Esophagus muscularis mucosa (tissue), 4 donors: ENCODE data around the gene SRMS.

Source experiments
- CTCF ChIP-seq, 3 experiments: fragments of 200-600 bp in 2 of 3; fragments of 450-650 bp in 1 of 3; sonication (generic) in 2 of 3; IDR thresholded peaks; one replicate each; pipeline ENCODE4 v1.5.1; 2017 to 2019; ENCODE audit warnings: antibody characterized with exemption in 3 of 3, mild to moderate bottlenecking in 2 of 3, moderate library complexity in 1 of 3
- EP300 ChIP-seq: sonication (generic); formaldehyde crosslinking; IDR thresholded peaks from one replicate; pipeline ENCODE4 v1.6.1; 2017; ENCODE audit warnings: antibody characterized with exemption
- POLR2A ChIP-seq: fragments of 450-650 bp; IDR thresholded peaks from one replicate; pipeline ENCODE4 v1.6.1; 2017; ENCODE audit warnings: antibody characterized with exemption, moderate library complexity, mild to moderate bottlenecking, low read depth
- POLR2AphosphoS5 ChIP-seq, 2 donors: sonication (generic); formaldehyde crosslinking; IDR thresholded peaks; one replicate each; pipeline ENCODE4 v1.6.1; 2017; ENCODE audit warnings: antibody characterized with exemption in 2 of 2

DNA sequence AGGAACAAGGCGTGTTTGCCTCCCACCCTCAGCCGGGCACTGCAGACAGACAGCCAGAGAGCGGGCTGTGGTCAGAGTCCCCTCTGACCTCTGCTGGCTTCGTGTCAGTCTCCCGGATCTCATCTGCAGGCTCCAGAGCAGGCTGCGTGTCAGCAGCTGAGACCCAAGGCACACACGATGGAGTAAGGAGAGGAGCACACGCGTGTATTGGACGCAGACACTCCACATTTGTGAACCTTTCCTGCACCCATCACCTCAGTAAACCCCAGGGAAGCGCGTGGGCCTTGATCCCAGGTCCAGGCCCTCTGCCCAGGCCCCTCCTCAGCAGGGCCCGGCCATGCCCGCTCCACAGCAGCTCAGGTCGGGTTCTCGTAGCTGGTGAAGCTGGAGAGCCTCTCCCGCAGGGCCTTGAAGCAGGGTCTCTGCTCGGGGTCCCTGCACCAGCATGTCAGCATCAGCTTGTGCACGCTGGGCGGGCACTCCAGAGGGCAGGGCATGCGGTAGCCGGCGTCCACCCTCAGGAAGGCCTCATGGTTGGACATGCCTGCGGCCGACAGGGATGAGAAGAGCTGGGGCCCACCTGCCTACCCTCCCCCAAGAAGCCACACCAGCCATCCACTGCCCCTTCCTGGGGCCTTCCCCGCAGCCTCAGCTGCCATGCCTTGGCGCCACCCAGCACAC, 18.2 kb downstream of the SRMS start:
- no peak for TF ChIP-seq CTCF (IDR thresholded peaks at IDR 0.05)
- TF ChIP-seq POLR2A: no peak
- no peak for TF ChIP-seq POLR2AphosphoS5 (IDR thresholded peaks at IDR 0.05)
- TF ChIP-seq EP300: no peak
